H1 (cell line): ENCODE results near the gene MEF2B. TPM values are rescaled to one million over a fixed set of nuclear protein-coding genes. Genes with fewer than 3 reads are reported as not detected.

Experiments
- CBX5 ChIP-seq: fragments of 300-800, 300-1000 bp; sonication (generic); IDR thresholded peaks from 2 replicates; pipeline ENCODE4 v1.7.1; 2016; ENCODE audit warnings: antibody characterized with exemption, low read length, low read depth
- CHD7 ChIP-seq: fragments of 300-600 bp; sonication (generic); IDR thresholded peaks from 2 replicates; pipeline ENCODE4 v1.7.1; 2012; ENCODE audit warnings: low read length, moderate library complexity, mild to moderate bottlenecking, inconsistent platforms; ENCODE audit not compliant: insufficient replicate concordance
- HDAC2 ChIP-seq, 2 experiments: fragments of 300-600 bp in 1 of 2; sonication (generic) in 1 of 2; IDR thresholded peaks; 2 replicates each; pipeline ENCODE4 v1.6.1; 2011 to 2012; ENCODE audit warnings: low read depth in 2 of 2, low read length in 2 of 2, mild to moderate bottlenecking in 2 of 2, moderate library complexity in 2 of 2, borderline replicate concordance in 1 of 2, inconsistent platforms in 1 of 2
- KDM4A ChIP-seq: IDR thresholded peaks from one replicate; pipeline ENCODE4 v1.7.1; 2012; ENCODE audit warnings: low read depth, mild to moderate bottlenecking, moderate library complexity, low read length, inconsistent platforms; ENCODE audit not compliant: severe bottlenecking
- POLR2AphosphoS5 ChIP-seq: IDR thresholded peaks from 2 replicates; pipeline ENCODE4 v1.6.1; 2011; ENCODE audit warnings: low read depth, low read length
- RBBP5 ChIP-seq: IDR thresholded peaks from 2 replicates; pipeline ENCODE4 v1.7.1; 2012; ENCODE audit warnings: low read depth, mild to moderate bottlenecking, inconsistent platforms, low read length, moderate library complexity, borderline replicate concordance
- RXRA ChIP-seq: IDR thresholded peaks from 2 replicates; pipeline ENCODE4 v1.6.1; 2011; ENCODE audit warnings: low read depth, mild to moderate bottlenecking, low read length, moderate library complexity; ENCODE audit not compliant: insufficient read depth
- TEAD4 ChIP-seq: IDR thresholded peaks from 2 replicates; pipeline ENCODE4 v1.6.1; 2012; ENCODE audit warnings: low read depth, low read length, inconsistent platforms, mixed read lengths
- ZNF274 ChIP-seq: IDR thresholded peaks from 2 replicates; pipeline ENCODE4 v1.7.0; 2012; ENCODE audit warnings: low read length, borderline replicate concordance; ENCODE audit errors: extremely low read depth
- polyA plus RNA-seq, 7 experiments: library from polyadenylated mRNA; depleted of rRNA in 3 of 7; stranded (reverse) in 5 of 7; unstranded in 2 of 7; fragments of >200 nt in 5 of 7; fragments of 200-250 nt in 2 of 7; gene quantifications; 1 replicate in 5 of 7; 2 replicates in 1 of 7; 4 replicates in 1 of 7; pipeline versions ENCODE4 v1.2.1 to v1.2.3, GENCODE V29; 2011 to 2013; ENCODE audit warnings: missing spikeins in 2 of 7, mixed read lengths in 2 of 7
- total RNA-seq: library from RNA; stranded (reverse); fragmentation: NEBNext Ultra II Directional; extraction: Animal tissue kit (Norgen Biotek cat#: 25700); gene quantifications from 2 replicates; pipeline ENCODE4 v1.2.1, GENCODE V29; 2021

MEF2B gene
- total and polyA plus RNA-seq, 2 of the 8 experiments (the other 6 are each of a cell fraction or from before 2014, with no cell fraction given) = 2.8 to 3.7 TPM

GRCh38 chr19:19096641-19097627 is 73.1 kb downstream of the MEF2B start (continued):
- TF ChIP-seq CHD7 = no peak
- TF ChIP-seq POLR2AphosphoS5 = no peak
- no peak for TF ChIP-seq TEAD4
- no peak for TF ChIP-seq CBX5
- no peak for TF ChIP-seq HDAC2 (IDR thresholded peaks at IDR 0.05; ENCODE audit: borderline replicate concordance in 1 of 2, low read depth in 2 of 2, low read length in 2 of 2)
- TF ChIP-seq KDM4A = no peak
- no peak for TF ChIP-seq RXRA
- TF ChIP-seq RBBP5 = no peak
- no peak for TF ChIP-seq ZNF274
